Measurements from ENCODE around the gene SOX6. TPM values are rescaled to one million over a fixed set of nuclear protein-coding genes. Genes with fewer than 3 reads are reported as not detected.

Gene SOX6
- total RNA-seq, 3 donors from 2014 or later: 2.0 to 8.0 (median 7.9) TPM

- Histone ChIP-seq H3K9me3 (no peaks in the 10 kb centered on the region), H3K4me3 (no peak overlapping the region), H3K36me3 (no peaks in the 10 kb centered on the region), H3K4me1 (no peaks in the 10 kb centered on the region), H3K27ac (no peak overlapping the region), H3K27me3 (no peaks in the 10 kb centered on the region)
- TF ChIP-seq POLR2AphosphoS5 (IDR thresholded peaks at IDR 0.05) (no peak), POLR2A (IDR thresholded peaks at IDR 0.05) (no peak), CTCF (IDR thresholded peaks at IDR 0.05) (no peak)
- no peak for DNase-seq (ENCODE audit: low spot score in 2 of 2)
- intact Hi-C loops (cut with DNase I; ENCODE audit: low total_unique reads): no loop called here
These were observed 312.7 kb downstream of the SOX6 start for GRCh38 chr11:16043617-16044016.

GRCh38 chr11:16041207-16041606 lies 315.1 kb downstream of the SOX6 start:
- TF ChIP-seq CTCF (IDR thresholded peaks at IDR 0.05): no peak
- TF ChIP-seq POLR2A (IDR thresholded peaks at IDR 0.05): no peak
- no peak for TF ChIP-seq POLR2AphosphoS5 (IDR thresholded peaks at IDR 0.05)
- DNase-seq (ENCODE audit: low spot score in 2 of 2): no peak
- no peak overlapping the region for H3K4me3 ChIP-seq
- no peaks in the 10 kb centered on the region for H3K4me1 ChIP-seq
- H3K27me3 ChIP-seq: no peaks in the 10 kb centered on the region
- intact Hi-C loops (cut with DNase I; ENCODE audit: low total_unique reads): no loop called here
- H3K9me3 ChIP-seq: no peaks in the 10 kb centered on the region
- H3K27ac ChIP-seq: no peak overlapping the region
- no peaks in the 10 kb centered on the region for H3K36me3 ChIP-seq

GRCh38 chr11:16040151-16040550 lies 316.2 kb downstream of the SOX6 start:
- intact Hi-C loops (cut with DNase I; ENCODE audit: low total_unique reads): no loop called here
- TF ChIP-seq POLR2AphosphoS5 (IDR thresholded peaks at IDR 0.05): no peak
- no peak for TF ChIP-seq POLR2A (IDR thresholded peaks at IDR 0.05)
- no peak for TF ChIP-seq CTCF (IDR thresholded peaks at IDR 0.05)
- Histone ChIP-seq H3K27ac (no peak overlapping the region), H3K9me3 (no peaks in the 10 kb centered on the region), H3K4me1 (no peaks in the 10 kb centered on the region), H3K27me3 (no peaks in the 10 kb centered on the region), H3K4me3 (no peak overlapping the region), H3K36me3 (no peaks in the 10 kb centered on the region)
- no peak for DNase-seq (ENCODE audit: low spot score in 2 of 2)

- H3K27ac ChIP-seq: no peak overlapping the region
- intact Hi-C loops (cut with DNase I; ENCODE audit: low total_unique reads): no loop called here
- TF ChIP-seq CTCF (IDR thresholded peaks at IDR 0.05) (no peak), POLR2A (IDR thresholded peaks at IDR 0.05) (no peak), POLR2AphosphoS5 (IDR thresholded peaks at IDR 0.05) (no peak)
- no peaks in the 10 kb centered on the region for H3K27me3 ChIP-seq
- no peak for DNase-seq (ENCODE audit: low spot score in 2 of 2)
- no peak overlapping the region for H3K4me3 ChIP-seq
- H3K9me3 ChIP-seq: no peaks in the 10 kb centered on the region
- no peaks in the 10 kb centered on the region for H3K36me3 ChIP-seq
- no peaks in the 10 kb centered on the region for H3K4me1 ChIP-seq
These were observed 319.2 kb downstream of the SOX6 start for GRCh38 chr11:16037179-16037578.

- DNase-seq (ENCODE audit: low spot score in 2 of 2): no peak
- Histone ChIP-seq H3K27me3 (no peaks in the 10 kb centered on the region), H3K9me3 (no peaks in the 10 kb centered on the region), H3K4me3 (no peak overlapping the region), H3K27ac (no peak overlapping the region), H3K36me3 (no peaks in the 10 kb centered on the region), H3K4me1 (no peaks in the 10 kb centered on the region)
- TF ChIP-seq POLR2AphosphoS5 (IDR thresholded peaks at IDR 0.05) (no peak), CTCF (IDR thresholded peaks at IDR 0.05) (no peak), POLR2A (IDR thresholded peaks at IDR 0.05) (no peak)
- intact Hi-C loops (cut with DNase I; ENCODE audit: low total_unique reads): no loop called here
These were observed 320.1 kb downstream of the SOX6 start for GRCh38 chr11:16036218-16036617.
